Non-pigmented ciliary epithelial cell (primary cell): Measurements from ENCODE around the gene EXOC8.
A peak's percentile ranks its signal among the peaks of the same experiment; 100 is the strongest.

ENCODE experiments used
- DNase-seq: peaks from one replicate; pipeline ENCODE4 v3.0.0-alpha.2; 2010; ENCODE audit warnings: low read depth

EXOC8 gene

GRCh38 chr1:231337472-231338269 lies at the start of gene EXOC8:
EXOC8 (minus strand) TSS chr1:231337852; CDS start chr1:231337745, 107 bp downstream.
- DNase-seq = peak; percentile 80

- DNase-seq = no peak
These were observed 48.8 kb upstream of the EXOC8 start for GRCh38 chr1:231386466-231386865.

- DNase-seq = no peak
These were observed 47.7 kb upstream of the EXOC8 start for GRCh38 chr1:231385416-231385748.

- no peak for DNase-seq
These were observed 47.2 kb upstream of the EXOC8 start for GRCh38 chr1:231384696-231385415.

GRCh38 chr1:231383159-231383860 lies 45.7 kb upstream of the EXOC8 start:
- DNase-seq = no peak

GRCh38 chr1:231382426-231382825 lies 44.8 kb upstream of the EXOC8 start:
- DNase-seq = no peak

GRCh38 chr1:231381729-231382128 lies 44.1 kb upstream of the EXOC8 start:
- no peak for DNase-seq

GRCh38 chr1:231376875-231377549 lies 39.4 kb upstream of the EXOC8 start:
- DNase-seq = no peak

- DNase-seq = no peak
These were observed 38.4 kb upstream of the EXOC8 start for GRCh38 chr1:231376101-231376500.

- DNase-seq = no peak
These were observed 36.7 kb upstream of the EXOC8 start for GRCh38 chr1:231374394-231374793.

GRCh38 chr1:231372501-231372900 lies 34.8 kb upstream of the EXOC8 start:
- no peak for DNase-seq

- no peak for DNase-seq
These were observed 31.6 kb upstream of the EXOC8 start for GRCh38 chr1:231369282-231369681.

GRCh38 chr1:231364192-231364591 lies 26.5 kb upstream of the EXOC8 start:
- DNase-seq = no peak

GRCh38 chr1:231363624-231364023 lies 26.0 kb upstream of the EXOC8 start:
- DNase-seq = no peak

GRCh38 chr1:231362325-231362724 lies 24.7 kb upstream of the EXOC8 start:
- DNase-seq = no peak

- peak; percentile 87 for DNase-seq
These were observed 21.5 kb upstream of the EXOC8 start for GRCh38 chr1:231359113-231359512.

GRCh38 chr1:231357831-231358354 lies 20.2 kb upstream of the EXOC8 start:
- DNase-seq = peak; percentile 23

- no peak for DNase-seq
These were observed 19.6 kb upstream of the EXOC8 start for GRCh38 chr1:231357187-231357772.

GRCh38 chr1:231355171-231355570 lies 17.5 kb upstream of the EXOC8 start:
- DNase-seq = no peak

- peak; percentile 23 for DNase-seq
These were observed 16.8 kb upstream of the EXOC8 start for GRCh38 chr1:231354330-231355020.

- DNase-seq = no peak
These were observed 15.4 kb upstream of the EXOC8 start for GRCh38 chr1:231353086-231353485.
